HAP-1 (cell line): ENCODE measurements around the gene MTA1.

Experiments
- DNase-seq, 2 experiments: peaks; one replicate each; pipeline ENCODE4 v3.0.0-alpha.2; 2016 to 2020; ENCODE audit warnings: low spot score in 2 of 2
- H3K27me3 ChIP-seq: fragments of 250-450 bp; sonication (Bioruptor Pico); 2 replicates; pipeline ENCODE4 v1.5.1; 2020; ENCODE audit warnings: low read depth, mild to moderate bottlenecking, moderate library complexity
- H3K36me3 ChIP-seq: fragments of 250-450 bp; sonication (Bioruptor Pico); replicated peaks from 2 replicates; pipeline ENCODE4 v1.5.1; 2020; ENCODE audit warnings: mild to moderate bottlenecking
- H3K4me1 ChIP-seq: fragments of 250-450 bp; sonication (Bioruptor Pico); 2 replicates; pipeline ENCODE4 v1.5.1; 2020; ENCODE audit warnings: mild to moderate bottlenecking
- H3K4me3 ChIP-seq: fragments of 250-450 bp; sonication (Bioruptor Pico); 2 replicates; pipeline ENCODE4 v1.5.1; 2020; ENCODE audit warnings: mild to moderate bottlenecking, moderate library complexity
- H3K9me3 ChIP-seq: fragments of 250-450 bp; sonication (Bioruptor Pico); 2 replicates; pipeline ENCODE4 v1.5.1; 2020; ENCODE audit warnings: mild to moderate bottlenecking, moderate library complexity
- in situ Hi-C: fragments of 300-500 bp; cut with MboI; formaldehyde crosslinking; loops from 3 replicates; pipeline ENCODE4 v1.14.3; 2020; ENCODE audit warnings: low sequenced_read_pairs, inconsistent platforms, mixed read lengths

MTA1 gene

GRCh38 chr14:105491366-105491973 is 71.8 kb downstream of the MTA1 start:
- in situ Hi-C loops, result no loop called here
- Histone ChIP-seq H3K27me3 (no peaks in the 10 kb centered on the region), H3K4me1 (peaks cover 6% of the 10 kb centered on the region; the same call in 1 of the 2 replicates), H3K36me3 (peaks cover 12% of the 10 kb centered on the region; the same call in 1 of the 2 replicates), H3K9me3 (no peaks in the 10 kb centered on the region), H3K4me3 (peak overlapping the region; percentile 66)
- peak; percentile 68 to 94 for DNase-seq

GRCh38 chr14:105492031-105492970 is 72.7 kb downstream of the MTA1 start:
- Histone ChIP-seq H3K9me3 (no peaks in the 10 kb centered on the region), H3K4me3 (peak overlapping the region; percentile 66), H3K27me3 (no peaks in the 10 kb centered on the region), H3K4me1 (peaks cover 6% of the 10 kb centered on the region; the same call in 1 of the 2 replicates), H3K36me3 (peaks cover 12% of the 10 kb centered on the region; the same call in 1 of the 2 replicates)
- DNase-seq, result no peak
- in situ Hi-C loops, result no loop called here

- H3K4me1 ChIP-seq, result peaks cover 6% of the 10 kb centered on the region; the same call in 1 of the 2 replicates
- no peak overlapping the region for H3K4me3 ChIP-seq
- no peaks in the 10 kb centered on the region for H3K27me3 ChIP-seq
- no peak for DNase-seq
- H3K36me3 ChIP-seq, result peaks cover 12% of the 10 kb centered on the region; the same call in 1 of the 2 replicates
- in situ Hi-C loops, result no loop called here
- no peaks in the 10 kb centered on the region for H3K9me3 ChIP-seq
Observed at GRCh38 chr14:105492971-105493871, 73.6 kb downstream of the MTA1 start.

GRCh38 chr14:105493921-105494605 is 74.4 kb downstream of the MTA1 start:
- peaks cover 5% of the 10 kb centered on the region; the same call in 1 of the 2 replicates for H3K4me1 ChIP-seq
- no peaks in the 10 kb centered on the region for H3K27me3 ChIP-seq
- no peak overlapping the region for H3K4me3 ChIP-seq
- H3K9me3 ChIP-seq, result no peaks in the 10 kb centered on the region
- H3K36me3 ChIP-seq, result peaks cover 12% of the 10 kb centered on the region; the same call in 1 of the 2 replicates
- no peak for DNase-seq
- in situ Hi-C loops, result no loop called here

GRCh38 chr14:105494606-105494929 is 74.9 kb downstream of the MTA1 start:
- Histone ChIP-seq H3K36me3 (peaks cover 12% of the 10 kb centered on the region; the same call in 1 of the 2 replicates), H3K9me3 (no peaks in the 10 kb centered on the region), H3K27me3 (no peaks in the 10 kb centered on the region), H3K4me1 (no peaks in the 10 kb centered on the region; the same call in 1 of the 2 replicates), H3K4me3 (no peak overlapping the region)
- no peak for DNase-seq
- in situ Hi-C loops, result no loop called here

- in situ Hi-C loops, result no loop called here
- Histone ChIP-seq H3K36me3 (peaks cover 12% of the 10 kb centered on the region; the same call in 1 of the 2 replicates), H3K4me1 (no peaks in the 10 kb centered on the region)
Observed at GRCh38 chr14:105495101-105495989, 75.7 kb downstream of the MTA1 start.

DNA sequence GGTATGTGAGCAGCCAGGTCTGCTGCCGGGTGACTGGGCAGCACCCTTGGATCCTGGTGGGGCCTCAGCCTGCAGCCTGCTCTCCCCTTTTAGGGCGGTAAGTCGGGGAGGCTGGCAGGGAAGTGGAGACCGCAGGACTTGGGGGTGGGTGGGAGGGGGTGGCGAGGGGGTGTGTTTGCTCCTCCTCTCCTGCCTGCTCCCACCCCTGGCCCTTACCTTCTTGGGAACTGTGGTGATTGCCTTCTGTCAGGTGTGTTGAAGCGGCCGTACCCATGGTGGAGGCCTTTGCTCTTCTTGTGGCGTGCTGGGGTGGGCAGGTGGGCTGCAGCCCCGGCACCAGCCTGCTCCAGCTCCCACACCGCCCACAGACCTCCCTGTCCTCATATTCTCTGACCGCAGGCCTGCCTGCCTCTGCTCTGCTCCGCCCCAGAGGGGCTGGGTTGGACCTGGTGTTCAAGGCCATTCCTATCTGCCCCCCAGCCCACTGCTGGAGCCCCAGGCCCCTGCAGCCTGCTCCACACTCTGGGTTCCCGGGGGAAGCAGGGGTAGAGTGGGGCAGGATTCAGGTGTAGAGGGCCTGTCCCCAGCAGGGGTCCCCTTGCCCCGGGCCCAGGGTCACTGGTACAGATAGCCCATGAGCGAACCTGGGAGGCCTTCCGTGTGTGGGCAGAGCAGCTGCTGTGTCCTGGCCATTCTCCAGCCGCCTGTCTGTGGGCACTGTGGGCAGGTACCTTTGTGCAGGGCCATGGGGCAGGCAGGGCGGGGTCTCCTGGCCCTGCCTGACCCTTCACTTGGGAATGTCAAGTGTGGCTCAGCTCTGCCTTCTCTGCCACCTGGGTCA is 76.6 kb downstream of the MTA1 start:
- no peak for DNase-seq
- Histone ChIP-seq H3K9me3 (no peaks in the 10 kb centered on the region), H3K36me3 (peaks cover 12% of the 10 kb centered on the region; the same call in 1 of the 2 replicates), H3K27me3 (no peaks in the 10 kb centered on the region), H3K4me1 (no peaks in the 10 kb centered on the region), H3K4me3 (no peak overlapping the region)
- in situ Hi-C loops, result no loop called here

More at GRCh38 chr14:105495101-105495989, 75.7 kb downstream of the MTA1 start:
- Histone ChIP-seq H3K4me3 (no peak overlapping the region), H3K9me3 (no peaks in the 10 kb centered on the region), H3K27me3 (no peaks in the 10 kb centered on the region)
- no peak for DNase-seq

DNA sequence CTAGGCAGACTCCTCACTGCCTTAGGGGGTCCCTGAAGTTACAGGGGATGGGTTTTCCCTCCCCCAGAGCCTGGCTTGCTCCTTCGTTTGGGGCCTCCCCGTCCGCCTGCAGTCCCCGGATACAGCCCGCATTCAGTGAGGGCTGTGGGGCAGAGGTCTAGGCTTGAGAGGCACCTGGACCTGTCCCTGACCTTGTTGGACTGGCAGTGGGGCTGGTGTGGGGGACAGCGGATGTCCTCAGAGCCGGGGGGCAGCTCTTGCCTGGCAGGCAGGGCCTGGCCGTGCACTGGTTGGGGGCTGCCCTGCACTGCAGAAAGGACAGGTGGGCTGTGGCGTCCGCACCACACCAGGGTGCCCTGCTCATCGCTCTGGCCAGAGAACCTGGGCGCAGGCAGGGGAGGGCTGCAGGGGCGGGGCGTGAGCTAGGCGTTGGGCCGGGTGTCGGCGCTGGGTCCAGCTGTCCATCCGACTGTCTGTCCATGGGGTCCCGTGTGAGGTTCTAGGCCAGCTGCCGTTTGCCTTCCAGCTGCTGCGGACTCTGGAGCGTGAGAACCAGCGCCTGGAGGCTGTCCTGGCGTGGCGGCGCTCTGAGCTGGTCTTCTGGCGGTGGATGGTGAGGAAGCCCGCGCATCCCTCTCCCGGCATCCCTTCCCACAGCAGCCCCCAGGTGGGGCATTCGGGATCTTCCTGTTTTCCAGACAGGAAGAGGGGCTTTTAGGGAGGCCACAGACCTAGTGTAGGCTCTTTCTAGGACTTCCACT is 77.4 kb downstream of the MTA1 start:
- Histone ChIP-seq H3K27me3 (no peaks in the 10 kb centered on the region), H3K4me1 (no peaks in the 10 kb centered on the region), H3K9me3 (no peaks in the 10 kb centered on the region), H3K4me3 (no peak overlapping the region), H3K36me3 (peaks cover 10% of the 10 kb centered on the region; the same call in 1 of the 2 replicates)
- in situ Hi-C loops, result no loop called here
- no peak for DNase-seq

DNA sequence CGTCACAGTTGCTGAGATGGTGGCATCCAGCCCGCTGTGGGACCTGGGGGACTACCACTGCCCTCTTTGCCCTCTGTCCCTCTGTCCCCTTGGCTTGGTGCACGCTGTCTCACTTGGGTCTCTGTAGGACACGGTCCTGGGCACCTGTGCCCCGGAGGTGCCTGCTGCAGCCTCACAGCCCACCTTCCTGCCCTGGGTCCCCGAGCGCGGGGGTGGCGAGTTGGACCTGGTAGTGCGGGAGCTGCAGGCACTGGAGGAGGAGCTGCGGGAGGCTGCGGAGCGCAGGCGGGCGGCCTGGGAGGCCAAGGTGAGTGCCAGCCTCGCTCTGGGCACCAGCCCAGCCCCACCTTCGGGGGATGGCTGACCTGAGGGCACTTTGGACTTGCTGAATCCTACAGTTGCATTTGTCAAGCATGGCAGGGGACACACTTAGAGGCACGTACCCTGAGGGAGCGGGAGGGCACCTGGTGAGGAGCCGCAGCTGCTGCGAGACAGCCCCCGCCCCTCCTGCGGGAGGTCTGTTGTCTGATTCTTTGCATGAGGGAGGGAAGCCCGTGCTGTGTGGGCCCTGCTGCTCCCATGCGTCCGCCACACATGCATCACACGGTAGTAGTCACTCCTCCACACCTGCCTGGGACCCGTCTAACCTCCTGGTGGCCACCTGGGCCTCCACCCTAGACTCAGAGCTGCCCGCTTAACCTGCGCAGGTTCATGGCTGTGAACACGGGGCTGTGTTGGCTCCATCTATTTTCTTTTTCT is 78.2 kb downstream of the MTA1 start:
- H3K27me3 ChIP-seq, result no peaks in the 10 kb centered on the region
- in situ Hi-C loops, result no loop called here
- no peaks in the 10 kb centered on the region for H3K9me3 ChIP-seq
- H3K36me3 ChIP-seq, result 0 out of 2 replicates have a peak, but pooled peaks cover 5% of the 10 kb centered on the region
- no peak overlapping the region for H3K4me3 ChIP-seq
- DNase-seq, result no peak
- H3K4me1 ChIP-seq, result no peaks in the 10 kb centered on the region

GRCh38 chr14:105498430-105499255 is 79.0 kb downstream of the MTA1 start:
- H3K36me3 ChIP-seq, result 0 out of 2 replicates have a peak, but pooled peaks cover 5% of the 10 kb centered on the region

More at GRCh38 chr14:105498430-105499255, 79.0 kb downstream of the MTA1 start:
- Histone ChIP-seq H3K4me1 (no peaks in the 10 kb centered on the region), H3K4me3 (no peak overlapping the region), H3K9me3 (no peaks in the 10 kb centered on the region), H3K27me3 (no peaks in the 10 kb centered on the region)
- no peak for DNase-seq
- in situ Hi-C loops, result no loop called here
